COLO668 (cell line): ENCODE results near the gene PRR35.

Experiments
- DNase-seq: peaks from one replicate; lab custom pipeline; 2025; ENCODE audit not compliant: unreplicated experiment; lab: John Stamatoyannopoulos, UW

Gene PRR35

DNA sequence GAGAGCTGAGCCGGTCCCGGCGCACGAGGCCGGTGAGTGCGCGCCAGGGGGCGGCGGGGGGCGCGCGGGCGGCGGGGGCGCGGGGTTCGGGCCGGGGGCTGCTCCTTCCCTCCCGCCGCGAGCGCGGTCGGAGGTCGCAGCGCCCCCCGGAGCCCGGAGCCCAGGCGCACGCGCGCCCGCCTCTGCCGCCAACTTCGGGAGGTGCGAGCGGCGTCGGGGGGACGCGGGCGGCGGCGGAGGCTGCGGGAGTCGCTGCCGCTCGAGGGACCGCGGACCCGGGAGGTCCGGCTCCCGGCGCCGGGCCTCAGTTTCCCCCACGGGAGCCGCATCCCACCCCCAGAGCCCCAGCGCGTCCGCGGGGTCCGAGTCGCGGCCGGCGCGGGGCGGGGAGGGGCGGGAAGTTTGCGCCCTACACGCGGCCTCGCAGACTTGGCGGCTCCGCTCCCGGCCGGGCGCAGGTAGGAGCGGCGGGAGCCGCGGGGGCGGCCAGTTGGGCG lies at the start of gene PRR35:
TSS of gene PRR35 (plus strand) at position 191 of the 497 bp plus-strand sequence. CDS start 2,901 bp downstream, outside the sequence.
- DNase-seq: no peak

DNA sequence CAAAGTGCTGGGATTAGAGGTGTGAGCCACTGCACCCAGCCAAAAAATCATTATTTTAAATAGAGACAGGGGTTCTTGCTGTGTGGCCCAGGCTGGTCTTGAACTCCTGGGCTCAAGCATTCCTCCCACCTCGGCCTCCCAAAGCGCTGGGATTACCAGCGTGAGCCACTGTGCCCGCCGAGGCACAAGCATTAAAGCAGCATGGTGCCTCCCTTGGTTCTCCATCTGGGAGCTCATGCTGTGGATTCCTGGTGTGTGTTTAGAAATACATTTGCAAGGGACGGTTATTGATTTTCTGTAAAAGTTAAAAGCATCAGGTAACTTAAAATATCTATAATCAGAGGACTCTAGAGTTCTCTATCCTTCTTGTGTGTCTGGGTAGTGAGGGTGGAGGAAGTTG lies 47.4 kb upstream of the PRR35 start:
- DNase-seq: no peak

DNA sequence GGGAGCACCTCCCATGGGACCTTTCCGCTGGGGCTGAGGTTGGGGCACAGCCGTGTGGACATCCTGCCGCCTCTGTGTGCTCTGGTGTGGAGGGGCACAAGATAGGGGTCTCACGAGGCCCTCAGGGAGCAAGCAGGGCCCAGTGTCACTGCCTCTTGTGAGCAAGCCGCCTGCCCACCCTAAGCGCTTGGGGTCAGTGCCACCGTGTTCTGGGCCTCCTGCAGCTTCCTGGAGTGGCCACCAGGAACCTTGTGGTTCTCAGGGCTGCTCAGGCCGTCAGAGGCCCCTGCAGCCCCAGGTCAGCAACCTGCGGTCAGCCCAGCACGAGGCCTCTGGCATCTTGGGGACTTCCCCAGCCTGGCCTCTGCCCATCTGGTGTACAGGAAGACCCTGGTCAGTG lies 46.2 kb upstream of the PRR35 start:
- no peak for DNase-seq

GRCh38 chr16:515175-515938 lies 44.8 kb upstream of the PRR35 start:
- DNase-seq: no peak

GRCh38 chr16:515939-516226 lies 44.3 kb upstream of the PRR35 start:
- no peak for DNase-seq

DNA sequence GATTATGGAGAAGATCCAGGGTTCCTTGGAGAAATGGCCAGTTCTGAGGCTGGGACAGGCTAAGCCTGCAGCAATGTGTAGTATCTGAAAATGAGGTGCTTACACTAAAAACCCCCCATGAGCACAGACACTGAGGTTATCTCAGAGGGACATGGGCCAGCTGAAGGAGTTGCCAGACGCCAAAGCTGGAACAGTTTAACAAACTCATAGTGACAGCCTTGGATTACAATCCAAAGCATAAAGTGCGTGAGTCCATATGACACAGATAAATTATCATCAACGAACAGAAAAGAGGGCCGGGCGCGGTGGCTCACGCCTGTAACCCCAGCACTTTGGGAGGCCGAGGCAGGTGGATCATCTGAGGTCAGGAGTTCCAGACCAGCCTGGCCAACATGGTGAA lies 43.9 kb upstream of the PRR35 start:
- DNase-seq: no peak

- DNase-seq: no peak
Observed at GRCh38 chr16:518858-519257, 41.3 kb upstream of the PRR35 start.

DNA sequence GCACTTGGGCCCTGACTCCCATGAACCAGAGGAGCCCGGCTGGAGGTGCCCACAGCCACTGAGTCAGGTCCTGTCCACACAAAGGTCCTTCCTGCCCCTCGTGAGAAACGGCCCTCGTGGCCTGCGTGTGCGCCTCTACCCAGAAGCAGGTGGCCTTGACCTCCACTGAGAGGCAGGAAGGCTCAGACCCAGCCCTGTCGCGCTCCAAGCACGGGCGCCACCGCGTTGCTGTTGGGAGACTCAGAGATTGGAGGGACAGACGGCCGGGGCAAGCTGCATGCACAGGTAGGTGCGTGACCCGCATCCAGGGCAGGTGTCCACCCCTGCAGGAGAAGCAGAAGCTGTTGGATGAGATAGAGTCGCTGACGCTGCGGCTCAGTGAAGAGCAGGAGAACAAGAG lies 40.8 kb upstream of the PRR35 start:
- DNase-seq: no peak

DNA sequence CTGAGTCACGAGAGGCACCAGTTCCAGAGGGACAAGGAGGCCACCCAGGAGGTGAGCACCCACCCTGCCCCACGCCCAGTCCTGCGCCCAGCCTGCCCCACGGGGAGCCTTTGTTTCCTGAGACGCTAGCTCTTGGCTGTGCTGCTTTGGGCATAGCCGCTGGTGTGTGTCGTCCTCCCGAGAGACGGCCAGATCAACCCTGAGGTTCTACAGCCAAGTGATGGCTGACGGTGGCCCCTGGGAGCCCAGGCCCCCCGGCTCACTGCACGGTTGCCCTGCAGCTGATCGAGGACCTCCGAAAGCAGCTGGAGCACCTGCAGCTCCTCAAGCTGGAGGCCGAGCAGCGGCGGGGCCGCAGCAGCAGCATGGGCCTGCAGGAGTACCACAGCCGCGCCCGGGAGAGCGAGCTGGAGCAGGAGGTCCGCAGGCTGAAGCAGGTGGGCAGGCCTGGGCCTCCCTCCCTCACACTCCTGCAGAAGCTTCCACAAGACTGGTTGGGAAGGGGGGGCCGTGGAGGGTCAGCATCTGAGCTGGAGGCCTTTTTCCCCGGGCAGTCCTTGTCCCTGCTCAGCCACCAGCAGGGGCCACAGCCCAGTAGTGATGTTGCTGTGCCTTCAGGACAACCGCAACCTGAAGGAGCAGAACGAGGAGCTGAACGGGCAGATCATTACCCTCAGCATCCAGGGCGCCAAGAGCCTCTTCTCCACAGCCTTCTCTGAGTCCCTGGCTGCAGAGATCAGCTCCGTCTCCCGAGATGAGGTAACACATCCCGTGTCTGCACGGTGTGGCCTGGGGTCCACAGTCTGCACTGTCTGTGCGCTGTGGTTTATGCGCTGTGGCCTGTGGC lies 40.1 kb upstream of the PRR35 start:
- no peak for DNase-seq

DNA sequence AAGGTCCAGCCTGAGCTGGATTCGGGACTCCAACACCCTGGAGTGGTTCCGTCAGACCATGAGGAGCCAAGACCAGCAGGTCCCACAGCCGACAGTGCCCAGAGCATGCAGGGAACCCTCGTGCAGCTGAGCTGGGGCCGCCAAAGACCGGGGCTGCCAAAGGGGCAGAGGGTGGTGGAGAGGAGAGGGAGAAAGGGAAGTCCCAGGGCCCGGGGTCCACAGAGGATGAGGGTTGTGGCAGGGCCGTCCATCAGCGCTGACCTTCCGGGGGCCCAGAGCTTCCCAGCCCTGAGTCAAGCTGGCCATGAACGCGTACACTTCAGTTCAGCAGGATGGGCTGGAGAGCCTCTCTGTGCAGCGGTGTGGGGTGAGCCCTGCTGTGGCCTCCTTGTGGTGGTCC lies 39.3 kb upstream of the PRR35 start:
- no peak for DNase-seq

- DNase-seq: peak; percentile 64
Observed at GRCh38 chr16:521381-522210, 38.6 kb upstream of the PRR35 start.

- DNase-seq: no peak
Observed at GRCh38 chr16:522320-523096, 37.7 kb upstream of the PRR35 start.

- no peak for DNase-seq
Observed at GRCh38 chr16:523097-523741, 37.0 kb upstream of the PRR35 start.

- DNase-seq: no peak
Observed at GRCh38 chr16:524274-525040, 35.7 kb upstream of the PRR35 start.

GRCh38 chr16:525123-525519 lies 35.1 kb upstream of the PRR35 start:
- DNase-seq: no peak

DNA sequence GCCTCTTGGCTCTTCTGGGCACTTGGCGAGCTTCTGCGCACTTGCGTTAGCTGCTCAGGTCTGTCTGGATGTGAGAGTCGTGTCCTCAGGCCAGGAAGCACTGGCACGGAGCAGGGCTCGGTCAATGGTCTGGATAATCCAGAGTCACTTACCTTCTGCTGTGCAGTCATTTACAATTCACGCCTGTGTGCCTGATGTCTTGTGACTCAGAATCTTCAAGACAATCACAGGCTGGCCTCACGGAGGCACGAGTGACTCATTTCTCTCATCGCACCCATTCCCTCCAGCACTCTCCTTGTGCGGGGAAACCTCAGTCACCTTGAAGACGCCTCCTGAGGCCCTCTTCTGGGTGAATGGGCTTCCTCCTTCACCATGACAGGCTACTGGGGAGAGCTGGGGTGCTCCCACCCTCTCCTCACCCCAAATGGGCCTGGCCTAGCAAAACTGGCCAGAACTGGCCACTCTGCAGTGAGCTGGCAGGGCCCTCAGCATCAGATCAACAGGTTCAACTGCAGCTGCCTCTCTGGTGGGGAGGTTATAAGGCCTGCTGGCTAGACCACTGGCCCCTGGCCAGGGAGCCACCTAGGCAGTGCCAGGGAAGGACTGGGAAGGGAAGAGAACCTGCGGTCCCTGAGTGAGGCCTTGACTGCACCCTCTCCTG lies 34.5 kb upstream of the PRR35 start:
- no peak for DNase-seq

GRCh38 chr16:526181-527014 lies 33.8 kb upstream of the PRR35 start:
- DNase-seq: peak; percentile 73
